Fibroblast of lung (primary cell): Measurements from ENCODE around the gene OR10P1. TPM values are rescaled to one million over a fixed set of nuclear protein-coding genes. Genes with fewer than 3 reads are reported as not detected.

Source experiments
- DNase-seq, 2 donors: peaks; one replicate each; pipeline versions ENCODE4 v3.0.0 to v3.0.0-alpha.2; 2010; ENCODE audit warnings: low read depth in 2 of 2
- H2AFZ ChIP-seq: 2 replicates; pipeline ENCODE4 v1.5.1; 2012; ENCODE audit warnings: low read length, control low read depth, inconsistent platforms
- H3K27ac ChIP-seq: 2 replicates; pipeline ENCODE4 v1.5.1; 2011; ENCODE audit warnings: low read length, control low read depth; ENCODE audit not compliant: insufficient read depth
- H3K27me3 ChIP-seq: 2 replicates; pipeline ENCODE4 v1.5.1; 2011; ENCODE audit warnings: mild to moderate bottlenecking, low read length; ENCODE audit not compliant: control insufficient read depth, insufficient read depth
- H3K36me3 ChIP-seq: 2 replicates; pipeline ENCODE4 v1.5.1; 2011; ENCODE audit warnings: low read length; ENCODE audit not compliant: control insufficient read depth, insufficient read depth
- H3K4me1 ChIP-seq: 2 replicates; pipeline ENCODE4 v1.5.1; 2011; ENCODE audit warnings: low read length; ENCODE audit not compliant: control insufficient read depth, insufficient read depth; ENCODE audit errors: extremely low read depth
- H3K4me2 ChIP-seq: 2 replicates; pipeline ENCODE4 v1.5.1; 2011; ENCODE audit warnings: low read length, control low read depth; ENCODE audit not compliant: insufficient read depth; ENCODE audit errors: extremely low read depth
- H3K4me3 ChIP-seq, 4 experiments: fragments of 200-600 bp in 1 of 4; sonication (generic) in 1 of 4; replicated peaks in 1 of 4; 2 replicates each; pipeline ENCODE4 v1.5.1; 2011 to 2016; ENCODE audit warnings: low read length in 4 of 4, low read depth in 3 of 4, mild to moderate bottlenecking in 3 of 4, control low read depth in 2 of 4, inconsistent platforms in 1 of 4, mixed read lengths in 1 of 4; ENCODE audit not compliant: insufficient read depth in 1 of 4; ENCODE audit errors: control extremely low read depth in 1 of 4
- H3K79me2 ChIP-seq: 2 replicates; pipeline ENCODE4 v1.5.1; 2012; ENCODE audit warnings: mild to moderate bottlenecking, low read length, inconsistent platforms; ENCODE audit not compliant: control insufficient read depth, insufficient read depth
- H3K9ac ChIP-seq: 2 replicates; pipeline ENCODE4 v1.5.1; 2011; ENCODE audit warnings: mild to moderate bottlenecking, low read length, control low read depth; ENCODE audit not compliant: insufficient read depth
- H3K9me3 ChIP-seq: 2 replicates; pipeline ENCODE4 v1.5.1; 2012; ENCODE audit warnings: low read depth, low read length; ENCODE audit not compliant: control insufficient read depth, insufficient read depth
- H4K20me1 ChIP-seq: 2 replicates; pipeline ENCODE4 v1.5.1; 2011; ENCODE audit warnings: low read length; ENCODE audit not compliant: control insufficient read depth, insufficient read depth; ENCODE audit errors: extremely low read depth
- EZH2 ChIP-seq: IDR thresholded peaks from 2 replicates; pipeline ENCODE4 v1.5.1; 2012; ENCODE audit warnings: low read length, control low read depth, mild to moderate bottlenecking; ENCODE audit errors: missing control alignments
- polyA plus RNA-seq, 2 donors: library from polyadenylated mRNA; depleted of rRNA in 1 of 2; stranded (reverse) in 1 of 2; unstranded in 1 of 2; fragments of >200 nt; gene quantifications; 2 replicates each; pipeline ENCODE4 v1.2.1, GENCODE V29; 2011 to 2012; ENCODE audit warnings: missing spikeins in 1 of 2
- total RNA-seq: library from RNA; depleted of rRNA; stranded (reverse); fragments of >200 nt; gene quantifications from 2 replicates; pipeline ENCODE4 v1.2.1, GENCODE V29; 2014
- TF ChIP-seq, protein P1 (sequence below), 2 donors: IDR thresholded peaks in 1 of 2; conservative IDR thresholded peaks in 1 of 2; 1 replicate in 1 of 2; 2 replicates in 1 of 2; pipeline ENCODE4 v1.5.1; 2011 to 2012; ENCODE audit warnings: low read length in 2 of 2, control low read depth in 1 of 2, inconsistent platforms in 1 of 2, low read depth in 1 of 2, mild to moderate bottlenecking in 1 of 2

Gene OR10P1
- total and polyA plus RNA-seq, 2 donors (not counting 1 experiment from before 2014, with no cell fraction given): not detected

GRCh38 chr12:55683676-55684075 is 47.0 kb downstream of the OR10P1 start:
- H3K4me2 ChIP-seq: no peak overlapping the region
- peaks cover 2% of the 10 kb centered on the region for H3K36me3 ChIP-seq
- TF ChIP-seq, protein P1, sequence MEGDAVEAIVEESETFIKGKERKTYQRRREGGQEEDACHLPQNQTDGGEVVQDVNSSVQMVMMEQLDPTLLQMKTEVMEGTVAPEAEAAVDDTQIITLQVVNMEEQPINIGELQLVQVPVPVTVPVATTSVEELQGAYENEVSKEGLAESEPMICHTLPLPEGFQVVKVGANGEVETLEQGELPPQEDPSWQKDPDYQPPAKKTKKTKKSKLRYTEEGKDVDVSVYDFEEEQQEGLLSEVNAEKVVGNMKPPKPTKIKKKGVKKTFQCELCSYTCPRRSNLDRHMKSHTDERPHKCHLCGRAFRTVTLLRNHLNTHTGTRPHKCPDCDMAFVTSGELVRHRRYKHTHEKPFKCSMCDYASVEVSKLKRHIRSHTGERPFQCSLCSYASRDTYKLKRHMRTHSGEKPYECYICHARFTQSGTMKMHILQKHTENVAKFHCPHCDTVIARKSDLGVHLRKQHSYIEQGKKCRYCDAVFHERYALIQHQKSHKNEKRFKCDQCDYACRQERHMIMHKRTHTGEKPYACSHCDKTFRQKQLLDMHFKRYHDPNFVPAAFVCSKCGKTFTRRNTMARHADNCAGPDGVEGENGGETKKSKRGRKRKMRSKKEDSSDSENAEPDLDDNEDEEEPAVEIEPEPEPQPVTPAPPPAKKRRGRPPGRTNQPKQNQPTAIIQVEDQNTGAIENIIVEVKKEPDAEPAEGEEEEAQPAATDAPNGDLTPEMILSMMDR (conservative IDR thresholded peaks at IDR 0.05 in 1 of 2, IDR thresholded peaks at IDR 0.05 in 1 of 2; ENCODE audit: low read depth in 1 of 2, low read length in 2 of 2): no peak
- no peak for TF ChIP-seq EZH2
- H2AFZ ChIP-seq: no peak overlapping the region
- H3K27me3 ChIP-seq: no peaks in the 10 kb centered on the region
- no peaks in the 10 kb centered on the region for H3K79me2 ChIP-seq
- no peak overlapping the region for H3K27ac ChIP-seq
- H3K4me1 ChIP-seq: no peaks in the 10 kb centered on the region
- H3K9ac ChIP-seq: no peak overlapping the region
- no peak for DNase-seq
- no peaks in the 10 kb centered on the region for H4K20me1 ChIP-seq
- no peak overlapping the region for H3K4me3 ChIP-seq
- H3K9me3 ChIP-seq: no peaks in the 10 kb centered on the region

DNA sequence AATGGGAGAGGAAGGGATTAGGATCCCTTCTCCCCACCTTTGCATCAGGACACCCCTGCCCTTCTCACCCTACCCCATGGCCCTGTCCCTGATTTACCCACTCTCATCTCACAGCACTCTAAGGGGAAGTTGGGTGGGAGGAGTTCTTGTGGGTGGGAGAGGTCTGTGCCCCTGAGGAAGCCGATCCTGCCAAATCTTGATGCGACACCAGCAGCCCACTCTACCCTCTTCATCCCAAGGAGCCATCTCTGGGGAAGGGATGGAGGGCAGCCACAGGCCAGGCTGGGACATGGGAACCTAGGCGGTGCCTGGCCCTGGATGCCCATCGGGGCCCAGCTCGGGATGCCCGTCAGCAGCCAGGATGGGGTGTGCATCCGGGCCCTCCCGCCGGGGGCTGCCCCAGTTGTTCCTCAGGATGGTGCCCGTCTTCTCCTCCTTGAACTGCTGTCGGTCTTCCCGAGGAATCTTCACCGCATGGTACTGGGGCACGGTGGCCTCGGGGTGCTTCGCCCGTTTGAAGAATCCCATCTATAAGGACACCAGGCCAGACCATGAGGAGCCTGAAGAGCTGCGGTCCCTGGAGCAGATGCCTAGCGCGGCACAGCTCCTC is 48.2 kb downstream of the OR10P1 start:
- Histone ChIP-seq H3K27ac (no peak overlapping the region), H3K9ac (no peak overlapping the region), H4K20me1 (no peaks in the 10 kb centered on the region), H3K4me3 (no peak overlapping the region), H3K79me2 (no peaks in the 10 kb centered on the region), H3K36me3 (peaks cover 2% of the 10 kb centered on the region), H3K27me3 (no peaks in the 10 kb centered on the region), H3K4me2 (no peak overlapping the region), H3K9me3 (no peaks in the 10 kb centered on the region), H2AFZ (no peak overlapping the region), H3K4me1 (no peaks in the 10 kb centered on the region)
- DNase-seq: no peak
- no peak for TF ChIP-seq EZH2
- TF ChIP-seq, protein P1 (conservative IDR thresholded peaks at IDR 0.05 in 1 of 2, IDR thresholded peaks at IDR 0.05 in 1 of 2; ENCODE audit: low read depth in 1 of 2, low read length in 2 of 2): no peak

DNA sequence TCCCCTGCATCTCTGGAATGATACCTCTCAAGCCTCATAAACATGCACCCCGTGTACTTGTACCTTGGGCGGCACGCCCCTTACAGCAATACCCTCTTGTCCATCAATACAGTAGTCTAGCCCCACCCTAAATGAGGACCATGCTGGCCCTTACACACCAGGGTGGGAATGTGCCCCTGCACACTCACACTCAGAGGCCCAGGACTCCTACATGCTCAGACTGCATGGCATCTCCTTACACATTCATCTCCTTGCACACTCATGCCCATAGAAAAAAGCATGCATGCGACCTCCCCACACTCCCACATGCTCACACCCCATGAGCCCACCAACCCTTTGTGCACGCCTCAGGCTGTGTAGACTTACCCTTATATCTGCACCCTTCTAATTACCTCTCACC is 49.0 kb downstream of the OR10P1 start:
- DNase-seq: no peak
- TF ChIP-seq, protein P1 (conservative IDR thresholded peaks at IDR 0.05 in 1 of 2, IDR thresholded peaks at IDR 0.05 in 1 of 2; ENCODE audit: low read depth in 1 of 2, low read length in 2 of 2): no peak
- no peak for TF ChIP-seq EZH2
- no peaks in the 10 kb centered on the region for H3K9me3 ChIP-seq

More for the DNA sequence above, 49.0 kb downstream of the OR10P1 start:
- Histone ChIP-seq H4K20me1 (no peaks in the 10 kb centered on the region), H3K27ac (no peak overlapping the region), H3K4me3 (no peak overlapping the region), H3K79me2 (no peaks in the 10 kb centered on the region), H3K4me2 (no peak overlapping the region), H3K36me3 (peaks cover 2% of the 10 kb centered on the region), H3K9ac (no peak overlapping the region), H3K4me1 (no peaks in the 10 kb centered on the region), H2AFZ (no peak overlapping the region), H3K27me3 (no peaks in the 10 kb centered on the region)
